Tibial artery (tissue), 4 donors: ENCODE data around the gene BLTP1.
A peak's percentile ranks its signal among the peaks of the same experiment; 100 is the strongest.

Experiments
- DNase-seq, 2 donors: peaks; one replicate each; pipeline ENCODE4 v3.0.0-alpha.2; 2019
- H3K27ac ChIP-seq, 2 donors: fragments of 200-600 bp; sonication (generic) in 1 of 2; 1 replicate in 1 of 2; 2 replicates in 1 of 2; pipeline ENCODE4 v1.5.1; 2018 to 2019; ENCODE audit warnings: mild to moderate bottlenecking in 1 of 2
- H3K27me3 ChIP-seq, 2 donors: fragments of 200-600 bp; sonication (generic) in 1 of 2; one replicate each; pipeline versions ENCODE4 v1.5.1 to v1.6.0; 2016 to 2019
- H3K36me3 ChIP-seq, 3 donors: fragments of 200-600 bp; sonication (generic) in 2 of 3; one replicate each; pipeline ENCODE4 v1.5.1; 2016 to 2019; ENCODE audit warnings: mild to moderate bottlenecking in 2 of 3
- H3K4me1 ChIP-seq, 4 donors: fragments of 200-600 bp; sonication (generic) in 2 of 4; 1 replicate in 3 of 4; 2 replicates in 1 of 4; pipeline ENCODE4 v1.5.1; 2016 to 2019
- H3K4me3 ChIP-seq, 2 donors: fragments of 200-600 bp; sonication (generic) in 1 of 2; 1 replicate in 1 of 2; 2 replicates in 1 of 2; pipeline ENCODE4 v1.5.1; 2018 to 2019; ENCODE audit warnings: mild to moderate bottlenecking in 2 of 2
- H3K9me3 ChIP-seq, 3 donors: fragments of 200-600 bp; sonication (generic) in 1 of 3; one replicate each; pipeline ENCODE4 v1.5.1; 2016 to 2019
- CTCF ChIP-seq, 2 experiments: fragments of 200-600 bp in 1 of 2; fragments of 450-650 bp in 1 of 2; IDR thresholded peaks; one replicate each; pipeline ENCODE4 v1.5.1; 2017 to 2019; ENCODE audit warnings: antibody characterized with exemption in 2 of 2, mild to moderate bottlenecking in 1 of 2, moderate library complexity in 1 of 2
- intact Hi-C: fragments of 100-400 bp; cut with DNase I; formaldehyde crosslinking; loops from one replicate; pipeline ENCODE4 v1.15.0; 2023; ENCODE audit warnings: low total_unique reads

BLTP1 gene

GRCh38 chr4:122152711-122153226 lies 638 bp downstream of the BLTP1 start:
- Histone ChIP-seq H3K4me1 (peaks cover 0 to 32% (median 5%) of the 10 kb centered on the region in 4 donors), H3K36me3 (peaks cover 0 to 4% (median 0%) of the 10 kb centered on the region in 3 donors), H3K27me3 (no peaks in the 10 kb centered on the region), H3K9me3 (no peaks in the 10 kb centered on the region), H3K27ac (peak overlapping the region; percentile 95 to 96), H3K4me3 (peak overlapping the region; percentile 88 to 90)
- intact Hi-C loops = no loop called here
- peak; percentile 42 to 69 for DNase-seq
- no peak for TF ChIP-seq CTCF (IDR thresholded peaks at IDR 0.05)

GRCh38 chr4:122156819-122157218 lies 4.7 kb downstream of the BLTP1 start:
- H3K36me3 ChIP-seq = peaks cover 0 to 4% (median 0%) of the 10 kb centered on the region in 3 donors
- no peaks in the 10 kb centered on the region for H3K9me3 ChIP-seq
- peaks cover 0 to 29% (median 6%) of the 10 kb centered on the region in 4 donors for H3K4me1 ChIP-seq
- H3K27me3 ChIP-seq = no peaks in the 10 kb centered on the region
- intact Hi-C loops = no loop called here
- TF ChIP-seq CTCF (IDR thresholded peaks at IDR 0.05) = no peak
- no peak for DNase-seq
- no peak overlapping the region for H3K27ac ChIP-seq
- H3K4me3 ChIP-seq = no peak overlapping the region

GRCh38 chr4:122163301-122163700 lies 11.2 kb downstream of the BLTP1 start:
- intact Hi-C loops = no loop called here
- DNase-seq = no peak
- Histone ChIP-seq H3K4me1 (peaks cover 0 to 35% (median 8%) of the 10 kb centered on the region in 4 donors), H3K27me3 (no peaks in the 10 kb centered on the region), H3K27ac (no peak overlapping the region), H3K4me3 (no peak overlapping the region), H3K36me3 (no peaks in the 10 kb centered on the region), H3K9me3 (no peaks in the 10 kb centered on the region)
- TF ChIP-seq CTCF (IDR thresholded peaks at IDR 0.05) = no peak

- Histone ChIP-seq H3K4me1 (peaks cover 0 to 39% (median 8%) of the 10 kb centered on the region in 4 donors), H3K9me3 (no peaks in the 10 kb centered on the region), H3K27ac (no peak overlapping the region), H3K4me3 (no peak overlapping the region), H3K27me3 (no peaks in the 10 kb centered on the region), H3K36me3 (no peaks in the 10 kb centered on the region)
- intact Hi-C loops = no loop called here
- no peak for TF ChIP-seq CTCF (IDR thresholded peaks at IDR 0.05)
- no peak for DNase-seq
These were observed 11.6 kb downstream of the BLTP1 start for GRCh38 chr4:122163767-122164166.

- TF ChIP-seq CTCF (IDR thresholded peaks at IDR 0.05) = no peak
- no peaks in the 10 kb centered on the region for H3K9me3 ChIP-seq
- H3K36me3 ChIP-seq = no peaks in the 10 kb centered on the region
- no peaks in the 10 kb centered on the region for H3K27me3 ChIP-seq
- intact Hi-C loops = no loop called here
- peaks cover 0 to 61% (median 14%) of the 10 kb centered on the region in 4 donors for H3K4me1 ChIP-seq
- H3K4me3 ChIP-seq = no peak overlapping the region
- no peak for DNase-seq
- no peak overlapping the region for H3K27ac ChIP-seq
These were observed 15.2 kb downstream of the BLTP1 start for GRCh38 chr4:122167369-122167768.

GRCh38 chr4:122170775-122171174 lies 18.6 kb downstream of the BLTP1 start:
- peaks cover under 1 to 5% (median 5%) of the 10 kb centered on the region in 3 donors for H3K36me3 ChIP-seq
- peak overlapping the region in 1 of 2 donors; percentile 28 for H3K27ac ChIP-seq
- TF ChIP-seq CTCF (IDR thresholded peaks at IDR 0.05) = no peak
- H3K4me1 ChIP-seq = peaks cover 0 to 41% (median 7%) of the 10 kb centered on the region in 4 donors
- H3K4me3 ChIP-seq = no peak overlapping the region
- no peaks in the 10 kb centered on the region for H3K9me3 ChIP-seq
- H3K27me3 ChIP-seq = no peaks in the 10 kb centered on the region
- DNase-seq = no peak
- intact Hi-C loops = no loop called here
